ENCODE results near the gene NIT1. TPM values are rescaled to one million over a fixed set of nuclear protein-coding genes. Genes with fewer than 3 reads are reported as not detected.

NIT1 gene
- total and polyA plus RNA-seq, 2 donors (not counting 1 experiment from before 2014, with no cell fraction given), result 53.5 to 61.0 TPM

DNA sequence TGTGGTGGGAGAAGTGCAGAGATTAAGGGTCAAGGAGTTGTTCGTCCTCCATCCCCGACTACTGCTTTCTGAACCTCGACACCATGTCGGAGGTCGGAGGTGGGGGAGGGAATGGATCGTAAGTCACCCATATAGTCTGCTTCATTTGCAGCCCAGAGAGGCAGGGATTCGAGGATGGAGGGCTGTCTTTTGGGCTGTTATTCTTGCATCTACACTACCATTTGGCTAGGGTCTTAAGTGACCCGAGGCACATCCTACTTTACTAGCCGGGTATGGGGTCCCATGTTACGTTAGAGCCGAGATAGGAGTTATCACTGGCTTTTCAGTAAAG is 42.0 kb downstream of the NIT1 start:
- no peak for TF ChIP-seq EZH2 (IDR thresholded peaks at IDR 0.05; ENCODE audit: borderline replicate concordance, insufficient read depth, low read depth, low read length, poor library complexity, severe bottlenecking)
- DNase-seq (no peak), ATAC-seq (ENCODE audit: low read depth) (no peak)
- Histone ChIP-seq H3K9ac (ENCODE audit: low read length) (peak overlapping the region; percentile 88), H3K9me3 (ENCODE audit: control extremely low read depth in 1 of 3, control insufficient read depth in 2 of 3, insufficient read depth in 1 of 3, low read length in 2 of 3) (peaks cover 0 to 3% (median 0%) of the 10 kb centered on the region in 3 donors), H3K27me3 (replicated peaks in 1 of 4; ENCODE audit: control extremely low read depth in 1 of 4, control insufficient read depth in 3 of 4, insufficient read depth in 4 of 4, low read length in 3 of 4) (no peaks in the 10 kb centered on the region), H3K4me3 (ENCODE audit: control extremely low read depth in 1 of 5, extremely low read depth in 1 of 5, insufficient read depth in 1 of 5, low read depth in 2 of 5, low read length in 4 of 5) (peak overlapping the region; percentile 69 to 92 (median 85)), H3K4me2 (replicated peaks; ENCODE audit: low read depth, low read length, poor library complexity, severe bottlenecking) (peak overlapping the region; percentile 80), H3K4me1 (ENCODE audit: control insufficient read depth in 2 of 2, insufficient read depth in 2 of 2, low read length in 2 of 2) (peaks cover 25 to 28% of the 10 kb centered on the region in 2 donors), H4K20me1 (ENCODE audit: control insufficient read depth, insufficient read depth, low read length, poor library complexity, severe bottlenecking) (no peaks in the 10 kb centered on the region), H2AFZ (ENCODE audit: insufficient read depth, low read depth, low read length, poor library complexity, severe bottlenecking) (peak overlapping the region; percentile 90), H3K27ac (ENCODE audit: low read length in 2 of 2) (peak overlapping the region; percentile 74 to 76), H3K79me2 (ENCODE audit: control insufficient read depth, insufficient read depth, low read length) (peaks cover 31% of the 10 kb centered on the region), H3K36me3 (replicated peaks in 1 of 2; ENCODE audit: control extremely low read depth in 1 of 2, control insufficient read depth in 1 of 2, extremely low read depth in 1 of 2, insufficient read depth in 2 of 2, low read length in 1 of 2) (peaks cover 0 to 42% of the 10 kb centered on the region in 2 experiments)
- Mint-ChIP-seq H3K27ac (peak overlapping the region; percentile 93), H3K27me3 (no peaks in the 10 kb centered on the region), H3K4me3 (peak overlapping the region; percentile 92), H3K9me3 (ENCODE audit: insufficient read depth) (no peaks in the 10 kb centered on the region), H3K4me1 (peaks cover 55% of the 10 kb centered on the region)
- WGBS (ENCODE audit: insufficient coverage), result 0% methylated on average over 7 of the region's 11 CpGs
- CTCF ChIA-PET, result no interaction called here
- POLR2A ChIA-PET, result no interaction called here
- intact Hi-C loops (cut with micrococcal nuclease), result loop anchor here (1.0 to 10.0 kb wide), 4 partner anchors 17 to 815 kb away; partner anchors contain the start of genes B4GALT3, COPA, DEDD and NCSTN

DNA sequence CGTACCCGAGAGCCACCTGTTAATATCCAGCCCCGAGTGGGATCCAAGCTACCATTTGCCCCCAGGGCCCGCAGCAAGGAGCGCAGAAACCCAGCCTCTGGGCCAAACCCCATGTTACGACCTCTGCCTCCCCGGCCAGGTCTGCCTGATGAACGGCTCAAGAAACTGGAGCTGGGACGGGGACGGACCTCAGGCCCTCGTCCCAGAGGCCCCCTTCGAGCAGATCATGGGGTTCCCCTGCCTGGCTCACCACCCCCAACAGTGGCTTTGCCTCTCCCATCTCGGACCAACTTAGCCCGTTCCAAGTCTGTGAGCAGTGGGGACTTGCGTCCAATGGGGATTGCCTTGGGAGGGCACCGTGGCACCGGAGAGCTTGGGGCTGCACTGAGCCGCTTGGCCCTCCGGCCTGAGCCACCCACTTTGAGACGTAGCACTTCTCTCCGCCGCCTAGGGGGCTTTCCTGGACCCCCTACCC is 42.8 kb downstream of the NIT1 start:
- peak overlapping the region; percentile 80 for H3K4me2 ChIP-seq (replicated peaks; ENCODE audit: low read depth, low read length, poor library complexity, severe bottlenecking)
- Mint-ChIP-seq H3K27me3 (no peaks in the 10 kb centered on the region), H3K9me3 (ENCODE audit: insufficient read depth) (no peaks in the 10 kb centered on the region), H3K4me1 (peaks cover 54% of the 10 kb centered on the region), H3K4me3 (peak overlapping the region; percentile 92), H3K27ac (no peak overlapping the region)
- H3K27ac ChIP-seq (ENCODE audit: low read length in 2 of 2), result no peak overlapping the region
- H3K4me3 ChIP-seq (ENCODE audit: control extremely low read depth in 1 of 5, extremely low read depth in 1 of 5, insufficient read depth in 1 of 5, low read depth in 2 of 5, low read length in 4 of 5), result no peak overlapping the region
- no peak overlapping the region for H3K9ac ChIP-seq (ENCODE audit: low read length)
- TF ChIP-seq EZH2 (IDR thresholded peaks at IDR 0.05; ENCODE audit: borderline replicate concordance, insufficient read depth, low read depth, low read length, poor library complexity, severe bottlenecking), result no peak
- TF ChIP-seq, protein P1, sequence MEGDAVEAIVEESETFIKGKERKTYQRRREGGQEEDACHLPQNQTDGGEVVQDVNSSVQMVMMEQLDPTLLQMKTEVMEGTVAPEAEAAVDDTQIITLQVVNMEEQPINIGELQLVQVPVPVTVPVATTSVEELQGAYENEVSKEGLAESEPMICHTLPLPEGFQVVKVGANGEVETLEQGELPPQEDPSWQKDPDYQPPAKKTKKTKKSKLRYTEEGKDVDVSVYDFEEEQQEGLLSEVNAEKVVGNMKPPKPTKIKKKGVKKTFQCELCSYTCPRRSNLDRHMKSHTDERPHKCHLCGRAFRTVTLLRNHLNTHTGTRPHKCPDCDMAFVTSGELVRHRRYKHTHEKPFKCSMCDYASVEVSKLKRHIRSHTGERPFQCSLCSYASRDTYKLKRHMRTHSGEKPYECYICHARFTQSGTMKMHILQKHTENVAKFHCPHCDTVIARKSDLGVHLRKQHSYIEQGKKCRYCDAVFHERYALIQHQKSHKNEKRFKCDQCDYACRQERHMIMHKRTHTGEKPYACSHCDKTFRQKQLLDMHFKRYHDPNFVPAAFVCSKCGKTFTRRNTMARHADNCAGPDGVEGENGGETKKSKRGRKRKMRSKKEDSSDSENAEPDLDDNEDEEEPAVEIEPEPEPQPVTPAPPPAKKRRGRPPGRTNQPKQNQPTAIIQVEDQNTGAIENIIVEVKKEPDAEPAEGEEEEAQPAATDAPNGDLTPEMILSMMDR (IDR thresholded peaks at IDR 0.05), result no peak
- peaks cover 0 to 3% (median 0%) of the 10 kb centered on the region in 3 donors for H3K9me3 ChIP-seq (ENCODE audit: control extremely low read depth in 1 of 3, control insufficient read depth in 2 of 3, insufficient read depth in 1 of 3, low read length in 2 of 3)
- H3K36me3 ChIP-seq (replicated peaks in 1 of 2; ENCODE audit: control extremely low read depth in 1 of 2, control insufficient read depth in 1 of 2, extremely low read depth in 1 of 2, insufficient read depth in 2 of 2, low read length in 1 of 2), result peaks cover 0 to 42% of the 10 kb centered on the region in 2 experiments
- no peaks in the 10 kb centered on the region for H4K20me1 ChIP-seq (ENCODE audit: control insufficient read depth, insufficient read depth, low read length, poor library complexity, severe bottlenecking)
- POLR2A ChIA-PET, result no interaction called here
- H3K27me3 ChIP-seq (replicated peaks in 1 of 4; ENCODE audit: control extremely low read depth in 1 of 4, control insufficient read depth in 3 of 4, insufficient read depth in 4 of 4, low read length in 3 of 4), result no peaks in the 10 kb centered on the region
- peaks cover 25% of the 10 kb centered on the region for H3K79me2 ChIP-seq (ENCODE audit: control insufficient read depth, insufficient read depth, low read length)
- WGBS (ENCODE audit: insufficient coverage), result 97% methylated on average over 22 of the region's 22 CpGs
- CTCF ChIA-PET, result interaction anchor here (2.0 kb wide), 1 partner anchor 42 kb away, joined by 5 read pairs; the partner anchor contains the start of gene NDUFS2
- intact Hi-C loops (cut with micrococcal nuclease), result no loop called here
- ATAC-seq (ENCODE audit: low read depth) (no peak), DNase-seq (no peak)
- peaks cover 27 to 33% of the 10 kb centered on the region in 2 donors for H3K4me1 ChIP-seq (ENCODE audit: control insufficient read depth in 2 of 2, insufficient read depth in 2 of 2, low read length in 2 of 2)
- H2AFZ ChIP-seq (ENCODE audit: insufficient read depth, low read depth, low read length, poor library complexity, severe bottlenecking), result no peak overlapping the region
